Measurements from ENCODE around the gene NPBWR2. TPM values are rescaled to one million over a fixed set of nuclear protein-coding genes. Genes with fewer than 3 reads are reported as not detected.
A peak's percentile ranks its signal among the peaks of the same experiment; 100 is the strongest.

The NPBWR2 gene
- total and polyA plus RNA-seq, 9 donors: not detected

DNA sequence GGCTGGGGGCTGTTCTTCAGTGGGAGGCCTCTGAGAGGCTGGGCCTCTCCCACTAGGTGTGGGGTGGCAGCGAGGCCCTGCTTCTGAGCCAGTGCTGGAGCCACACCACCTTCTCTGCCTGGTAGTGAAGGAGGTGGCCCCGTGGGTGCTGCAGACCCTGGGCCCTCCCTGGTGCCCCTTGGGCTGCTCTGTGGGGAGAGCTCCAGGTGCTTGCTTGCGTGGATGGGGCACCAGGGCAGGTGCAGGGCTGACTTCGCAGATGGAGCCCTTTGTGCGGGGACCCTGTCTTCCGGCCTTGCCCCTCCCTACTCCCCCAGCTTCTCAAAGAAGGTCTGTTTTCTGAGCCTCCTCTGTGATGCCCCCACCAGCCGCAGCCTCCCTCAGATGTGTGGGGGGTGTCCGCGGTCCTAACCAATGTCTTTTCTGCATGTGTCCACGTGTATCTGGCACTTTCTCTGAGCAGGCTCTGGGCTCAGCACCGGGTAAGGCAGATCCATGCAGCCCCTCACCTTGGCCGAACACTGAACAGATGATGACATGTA, 39.6 kb upstream of the NPBWR2 start:
- Histone ChIP-seq H3K4me1 (ENCODE audit: insufficient read depth) (no peaks in the 10 kb centered on the region), H3K27me3 (no peaks in the 10 kb centered on the region), H3K27ac (no peak overlapping the region), H3K36me3 (no peaks in the 10 kb centered on the region), H3K9me3 (no peaks in the 10 kb centered on the region), H3K4me3 (no peak overlapping the region)
- TF ChIP-seq EP300 (IDR thresholded peaks at IDR 0.05) (no peak), POLR2A (IDR thresholded peaks at IDR 0.05) (no peak)
- TF ChIP-seq, protein P1, sequence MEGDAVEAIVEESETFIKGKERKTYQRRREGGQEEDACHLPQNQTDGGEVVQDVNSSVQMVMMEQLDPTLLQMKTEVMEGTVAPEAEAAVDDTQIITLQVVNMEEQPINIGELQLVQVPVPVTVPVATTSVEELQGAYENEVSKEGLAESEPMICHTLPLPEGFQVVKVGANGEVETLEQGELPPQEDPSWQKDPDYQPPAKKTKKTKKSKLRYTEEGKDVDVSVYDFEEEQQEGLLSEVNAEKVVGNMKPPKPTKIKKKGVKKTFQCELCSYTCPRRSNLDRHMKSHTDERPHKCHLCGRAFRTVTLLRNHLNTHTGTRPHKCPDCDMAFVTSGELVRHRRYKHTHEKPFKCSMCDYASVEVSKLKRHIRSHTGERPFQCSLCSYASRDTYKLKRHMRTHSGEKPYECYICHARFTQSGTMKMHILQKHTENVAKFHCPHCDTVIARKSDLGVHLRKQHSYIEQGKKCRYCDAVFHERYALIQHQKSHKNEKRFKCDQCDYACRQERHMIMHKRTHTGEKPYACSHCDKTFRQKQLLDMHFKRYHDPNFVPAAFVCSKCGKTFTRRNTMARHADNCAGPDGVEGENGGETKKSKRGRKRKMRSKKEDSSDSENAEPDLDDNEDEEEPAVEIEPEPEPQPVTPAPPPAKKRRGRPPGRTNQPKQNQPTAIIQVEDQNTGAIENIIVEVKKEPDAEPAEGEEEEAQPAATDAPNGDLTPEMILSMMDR (IDR thresholded peaks at IDR 0.05): no peak
- WGBS, 3 donors: 59 to 62% (median 60%) methylated on average over 11 to 12 of the region's 12 CpGs
- peak in 1 of 5 donors; percentile 2 for DNase-seq
- intact Hi-C loops (cut with DNase I): no loop called here

DNA sequence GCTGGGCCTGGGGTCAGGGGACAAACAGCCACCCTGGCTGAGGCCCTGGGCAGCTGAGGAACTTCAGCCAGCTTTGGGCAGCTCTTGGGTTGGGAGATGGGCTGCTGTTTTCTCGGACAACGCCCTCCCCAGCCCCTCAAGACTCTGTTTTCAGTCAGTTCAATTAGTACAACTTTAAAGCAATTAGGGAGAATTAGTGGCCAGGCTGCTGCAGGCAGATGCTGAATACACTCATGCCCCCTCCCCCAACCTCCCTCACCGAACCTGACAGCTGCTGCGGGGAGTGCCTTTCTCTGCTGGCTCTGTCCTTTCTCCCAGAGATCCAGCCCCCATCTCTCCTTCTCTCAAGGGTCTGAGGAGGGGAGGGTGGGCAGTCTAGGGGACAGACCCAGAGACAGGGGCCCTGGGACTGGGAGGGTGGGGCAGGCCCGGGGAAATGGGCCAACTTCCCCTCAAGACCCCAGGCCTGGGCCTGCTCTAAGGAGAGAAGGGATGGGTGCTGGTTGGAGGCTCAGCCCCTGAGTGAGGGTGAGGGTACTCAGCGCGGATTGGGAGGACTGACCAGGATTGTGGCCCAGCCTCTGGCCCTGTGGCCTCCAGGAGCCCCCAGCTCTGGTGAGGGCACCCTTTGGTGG, 39.1 kb upstream of the NPBWR2 start:
- intact Hi-C loops (cut with DNase I): no loop called here
- Histone ChIP-seq H3K27me3 (no peaks in the 10 kb centered on the region), H3K4me3 (no peak overlapping the region), H3K27ac (no peak overlapping the region), H3K36me3 (no peaks in the 10 kb centered on the region), H3K4me1 (ENCODE audit: insufficient read depth) (no peaks in the 10 kb centered on the region), H3K9me3 (no peaks in the 10 kb centered on the region)
- 53 to 59% (median 56%) methylated on average over 7 of the region's 7 CpGs for WGBS, 3 donors
- peak in 1 of 5 donors; percentile 17 for DNase-seq
- TF ChIP-seq POLR2A (IDR thresholded peaks at IDR 0.05): no peak
- no peak for TF ChIP-seq EP300 (IDR thresholded peaks at IDR 0.05)
- TF ChIP-seq, protein P1 (IDR thresholded peaks at IDR 0.05): no peak

DNA sequence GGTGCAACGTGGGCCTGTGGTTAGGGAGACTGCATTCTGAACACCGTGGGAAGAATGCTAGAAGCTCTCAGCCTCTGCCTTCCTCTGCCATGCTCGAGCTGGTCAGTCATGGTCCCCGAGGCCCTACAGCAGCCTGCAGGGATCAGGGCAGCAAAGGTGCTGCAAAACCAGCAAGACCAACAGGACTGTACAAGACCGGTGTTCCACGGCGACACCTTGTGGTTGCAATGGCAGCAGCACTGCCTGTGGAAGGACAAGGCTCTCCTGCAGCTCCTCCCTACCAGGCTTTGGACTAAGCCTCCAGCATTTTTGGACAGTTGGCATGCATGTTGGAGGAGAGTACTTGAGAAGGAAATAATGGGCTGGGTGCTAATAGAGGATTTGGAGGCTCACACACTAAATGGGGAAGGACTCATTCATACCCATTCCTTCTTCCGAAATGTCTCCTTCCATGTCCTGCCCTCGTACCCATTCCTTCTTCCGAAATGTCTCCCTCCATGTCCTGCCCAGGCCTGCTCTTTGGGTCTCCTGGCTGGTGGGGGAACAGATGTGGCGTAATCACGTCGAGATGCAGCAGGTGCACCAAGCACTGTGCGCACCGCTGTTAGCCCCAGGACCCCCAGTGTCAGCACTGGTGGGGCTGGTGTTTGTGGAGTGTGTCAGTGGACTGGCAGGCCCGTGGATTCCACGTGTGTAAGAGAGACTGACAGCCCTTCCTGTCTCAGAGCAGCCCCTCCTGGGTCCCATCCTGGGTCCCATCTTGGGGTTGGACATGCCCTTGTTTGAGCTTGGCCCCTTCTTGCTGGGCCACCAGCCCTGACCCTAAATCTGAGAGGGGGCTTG, 38.3 kb upstream of the NPBWR2 start:
- Histone ChIP-seq H3K27me3 (no peaks in the 10 kb centered on the region), H3K9me3 (no peaks in the 10 kb centered on the region), H3K4me1 (ENCODE audit: insufficient read depth) (no peaks in the 10 kb centered on the region), H3K27ac (no peak overlapping the region), H3K4me3 (no peak overlapping the region), H3K36me3 (no peaks in the 10 kb centered on the region)
- TF ChIP-seq, protein P1 (IDR thresholded peaks at IDR 0.05): no peak
- no peak for TF ChIP-seq EP300 (IDR thresholded peaks at IDR 0.05)
- TF ChIP-seq POLR2A (IDR thresholded peaks at IDR 0.05): no peak
- 87 to 89% (median 88%) methylated on average over 17 of the region's 17 CpGs for WGBS, 3 donors
- intact Hi-C loops (cut with DNase I): no loop called here
- peak in 1 of 5 donors; percentile 17 for DNase-seq

DNA sequence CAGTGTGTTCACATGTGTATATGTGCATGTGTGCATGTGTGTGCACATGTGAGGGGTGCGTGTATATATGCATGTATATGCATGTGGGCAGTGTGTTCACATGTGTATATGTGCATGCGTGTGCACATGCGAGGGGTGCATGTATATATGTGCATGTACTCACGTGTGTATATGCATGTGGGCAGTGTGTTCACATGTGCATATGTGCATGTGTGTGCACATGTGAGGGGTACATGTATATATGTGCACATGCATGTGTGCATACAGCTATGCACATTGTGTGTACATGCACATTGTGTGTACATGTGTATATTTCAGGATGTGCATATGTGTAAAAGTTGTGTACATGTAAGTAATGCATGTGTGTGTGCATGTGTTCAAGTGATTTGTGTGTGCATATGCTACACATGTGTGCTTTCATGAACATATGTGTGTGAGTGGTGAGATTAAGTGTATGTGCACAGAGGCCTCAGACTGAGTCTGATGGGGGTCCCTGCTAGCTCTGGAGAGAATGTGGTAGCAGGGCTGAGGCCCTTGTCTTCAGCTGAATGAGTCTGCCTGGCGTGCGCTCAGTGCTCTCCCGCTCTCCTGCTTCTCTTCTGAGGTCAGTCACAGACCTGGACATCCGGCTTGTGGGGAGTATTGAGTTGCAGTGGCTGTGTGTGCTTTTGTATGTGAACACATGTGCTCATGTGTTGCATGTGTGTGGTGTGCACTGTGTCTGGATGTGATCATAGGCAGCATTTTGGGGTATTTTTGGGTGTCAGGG, 37.0 kb upstream of the NPBWR2 start:
- no peak overlapping the region for H3K27ac ChIP-seq
- DNase-seq: peak in 1 of 5 donors; percentile 3
- no peaks in the 10 kb centered on the region for H3K27me3 ChIP-seq
- 77 to 89% (median 86%) methylated on average over 8 of the region's 8 CpGs for WGBS, 3 donors
- no peaks in the 10 kb centered on the region for H3K4me1 ChIP-seq (ENCODE audit: insufficient read depth)
- intact Hi-C loops (cut with DNase I): no loop called here
- TF ChIP-seq POLR2A (IDR thresholded peaks at IDR 0.05) (no peak), EP300 (IDR thresholded peaks at IDR 0.05) (no peak)
- TF ChIP-seq, protein P1 (IDR thresholded peaks at IDR 0.05): no peak
- H3K4me3 ChIP-seq: no peak overlapping the region
- H3K9me3 ChIP-seq: no peaks in the 10 kb centered on the region
- no peaks in the 10 kb centered on the region for H3K36me3 ChIP-seq
